ENCODE data around the gene UBE2S. TPM values are rescaled to one million over a fixed set of nuclear protein-coding genes. Genes with fewer than 3 reads are reported as not detected.
A peak's percentile ranks its signal among the peaks of the same experiment; 100 is the strongest.

UBE2S gene
- total and polyA plus RNA-seq, 2 of the 8 experiments (the other 6 are each of a cell fraction or from before 2014, with no cell fraction given): 398 to 530 TPM

DNA sequence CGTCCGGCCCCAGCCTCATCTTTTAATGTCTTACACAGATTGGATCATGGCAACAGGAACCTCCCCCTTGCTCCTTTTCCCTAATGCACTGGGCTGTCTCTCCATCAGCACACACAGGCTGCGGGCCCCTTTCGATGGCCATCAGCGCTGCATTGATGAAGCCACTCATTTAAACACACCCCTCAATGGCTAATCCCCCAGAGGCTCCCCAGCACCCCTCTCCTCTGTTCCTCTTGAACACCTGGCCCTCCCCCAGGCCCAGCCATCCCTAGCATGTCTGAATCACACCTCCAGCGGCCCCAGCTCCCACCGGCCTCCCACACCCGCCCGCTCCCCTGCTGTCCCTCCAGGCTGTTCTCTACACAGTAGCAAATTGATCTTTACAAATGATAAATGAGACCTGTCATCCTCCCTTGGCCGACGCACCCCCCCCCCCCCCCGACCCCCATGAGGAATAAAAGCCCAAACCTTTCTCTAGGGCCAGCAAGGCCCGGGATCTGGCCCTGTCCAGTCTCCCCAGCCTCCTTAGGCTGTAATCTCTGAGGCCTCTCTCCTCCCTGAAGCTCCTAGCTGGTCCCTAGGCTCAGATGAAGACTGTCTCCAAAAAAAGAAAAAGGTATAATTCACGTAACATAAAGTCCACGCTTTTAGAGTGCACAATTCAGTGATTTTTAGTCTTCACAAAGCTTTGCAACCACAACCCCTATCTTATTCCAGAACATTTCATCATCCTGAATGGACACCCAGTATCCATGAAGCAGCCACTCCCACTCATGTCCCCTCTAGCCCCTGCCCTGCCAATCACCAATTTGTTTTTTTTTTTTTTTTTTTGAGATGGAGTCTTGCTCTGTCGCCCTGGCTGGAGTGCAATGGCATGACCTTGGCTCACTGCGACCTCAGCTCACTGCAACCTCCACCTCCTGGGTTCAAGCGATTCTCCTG is 14.5 kb downstream of the UBE2S start:
- H3K4me3 ChIP-seq (ENCODE audit: extremely low read depth in 1 of 4, insufficient read depth in 2 of 4, low read depth in 3 of 4, low read length in 4 of 4): peak overlapping the region in 1 of 4 experiments; percentile 14; a peak in 2 of 8 replicates
- TF ChIP-seq RFX5 (IDR thresholded peaks at IDR 0.05; ENCODE audit: borderline replicate concordance, low read depth, low read length) (no peak), HDAC2 (IDR thresholded peaks at IDR 0.05; ENCODE audit: borderline replicate concordance in 1 of 2, low read depth in 2 of 2, low read length in 2 of 2) (no peak), GABPA (IDR thresholded peaks at IDR 0.05; ENCODE audit: borderline replicate concordance, insufficient read depth, low read length) (no peak), TCF12 (IDR thresholded peaks at IDR 0.05; ENCODE audit: low read depth, low read length) (no peak), SP2 (IDR thresholded peaks at IDR 0.05; ENCODE audit: low read length) (no peak), CREB1 (IDR thresholded peaks at IDR 0.05) (no peak), POLR2AphosphoS5 (IDR thresholded peaks at IDR 0.05; ENCODE audit: low read depth, low read length) (0 out of 2 replicates have a peak, but pooled peaks have one; percentile 36)
- TF ChIP-seq, protein P1, sequence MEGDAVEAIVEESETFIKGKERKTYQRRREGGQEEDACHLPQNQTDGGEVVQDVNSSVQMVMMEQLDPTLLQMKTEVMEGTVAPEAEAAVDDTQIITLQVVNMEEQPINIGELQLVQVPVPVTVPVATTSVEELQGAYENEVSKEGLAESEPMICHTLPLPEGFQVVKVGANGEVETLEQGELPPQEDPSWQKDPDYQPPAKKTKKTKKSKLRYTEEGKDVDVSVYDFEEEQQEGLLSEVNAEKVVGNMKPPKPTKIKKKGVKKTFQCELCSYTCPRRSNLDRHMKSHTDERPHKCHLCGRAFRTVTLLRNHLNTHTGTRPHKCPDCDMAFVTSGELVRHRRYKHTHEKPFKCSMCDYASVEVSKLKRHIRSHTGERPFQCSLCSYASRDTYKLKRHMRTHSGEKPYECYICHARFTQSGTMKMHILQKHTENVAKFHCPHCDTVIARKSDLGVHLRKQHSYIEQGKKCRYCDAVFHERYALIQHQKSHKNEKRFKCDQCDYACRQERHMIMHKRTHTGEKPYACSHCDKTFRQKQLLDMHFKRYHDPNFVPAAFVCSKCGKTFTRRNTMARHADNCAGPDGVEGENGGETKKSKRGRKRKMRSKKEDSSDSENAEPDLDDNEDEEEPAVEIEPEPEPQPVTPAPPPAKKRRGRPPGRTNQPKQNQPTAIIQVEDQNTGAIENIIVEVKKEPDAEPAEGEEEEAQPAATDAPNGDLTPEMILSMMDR (IDR thresholded peaks at IDR 0.05; ENCODE audit: control extremely low read depth in 1 of 3, insufficient read depth in 1 of 3, low read depth in 1 of 3, low read length in 3 of 3): no peak

More for the DNA sequence above, 14.5 kb downstream of the UBE2S start:
- Histone ChIP-seq H2BK12ac (ENCODE audit: low read depth, low read length) (no peak overlapping the region), H2AK5ac (ENCODE audit: low read depth, low read length) (no peak overlapping the region), H2BK120ac (replicated peaks; ENCODE audit: low read depth, low read length) (peak overlapping the region; percentile 10), H3K36me3 (ENCODE audit: control insufficient read depth in 2 of 4, insufficient read depth in 4 of 4, low read length in 3 of 4) (peaks cover 11 to 20% (median 15%) of the 10 kb centered on the region in 4 experiments; a peak in 7 of 8 replicates), H3K4ac (replicated peaks; ENCODE audit: insufficient read length, low read depth, low read length) (no peak overlapping the region), H3K23me2 (ENCODE audit: low read depth, low read length) (no peaks in the 10 kb centered on the region), H3K9me3 (ENCODE audit: insufficient read depth in 2 of 2, low read depth in 1 of 2, low read length in 1 of 2) (no peaks in the 10 kb centered on the region), H4K8ac (ENCODE audit: extremely low read depth, insufficient read depth, low read length) (no peak overlapping the region), H3K27me3 (replicated peaks in 1 of 4; ENCODE audit: control insufficient read depth in 3 of 4, extremely low read depth in 1 of 4, insufficient read depth in 3 of 4, low read length in 3 of 4) (no peaks in the 10 kb centered on the region), H2BK20ac (ENCODE audit: low read length) (no peak overlapping the region), H3K9ac (replicated peaks in 1 of 4; ENCODE audit: extremely low read depth in 1 of 4, low read depth in 3 of 4, low read length in 3 of 4) (no peak overlapping the region), H3K79me1 (ENCODE audit: low read depth, low read length) (peaks cover 14% of the 10 kb centered on the region), H3K79me2 (ENCODE audit: control insufficient read depth in 1 of 2, insufficient read depth in 2 of 2, low read length in 2 of 2) (peaks cover 0 to 5% of the 10 kb centered on the region in 2 experiments; a peak in 1 of 4 replicates), H3K23ac (ENCODE audit: insufficient read length) (no peak overlapping the region), H2AFZ (ENCODE audit: low read length) (no peak overlapping the region), H2BK5ac (ENCODE audit: low read depth, low read length) (no peak overlapping the region), H3K14ac (ENCODE audit: insufficient read length) (no peak overlapping the region), H3K27ac (ENCODE audit: low read depth, low read length) (no peak overlapping the region), H3K18ac (ENCODE audit: extremely low read depth, low read length) (no peak overlapping the region), H4K20me1 (replicated peaks in 1 of 2; ENCODE audit: control insufficient read depth in 1 of 2, insufficient read depth in 2 of 2, low read length in 2 of 2) (peaks cover 10 to 25% of the 10 kb centered on the region in 2 experiments), H4K91ac (replicated peaks; ENCODE audit: insufficient read length, low read length) (no peak overlapping the region), H3K4me2 (ENCODE audit: insufficient read depth in 1 of 2, low read depth in 2 of 2, low read length in 2 of 2) (peak overlapping the region; percentile 36 to 38), H2BK15ac (ENCODE audit: low read length) (no peak overlapping the region), H3K4me1 (replicated peaks in 1 of 4; ENCODE audit: control insufficient read depth in 3 of 4, insufficient read depth in 4 of 4, low read length in 3 of 4) (peaks cover 0 to 32% (median 23%) of the 10 kb centered on the region in 4 experiments; a peak in 6 of 7 replicates), H4K5ac (ENCODE audit: insufficient read length, low read depth, low read length) (no peak overlapping the region), H3K56ac (replicated peaks; ENCODE audit: insufficient read length, low read depth, low read length) (no peak overlapping the region)
- FAIRE-seq: no peak
- 28% methylated on average over 15 of the region's 18 CpGs; no CpG with 5 or more reads in 1 of the 2 experiments for WGBS, 2 experiments (ENCODE audit: extremely low coverage in 1 of 2, insufficient coverage in 1 of 2, insufficient read length in 1 of 2, insufficient replicate concordance in 2 of 2, low coverage in 1 of 2, low lambda C conversion rate in 2 of 2, missing lambda C conversion rate in 1 of 2)
- no peak for DNase-seq (ENCODE audit: low read depth in 1 of 2, low spot score in 2 of 2)
- CTCF ChIA-PET (ENCODE audit: partially characterized antibody): interaction anchor here (0.9 to 2.5 kb wide), 7 partner anchors 9 to 240 kb away, joined by 3 to 6 read pairs (median 4); partner anchors contain the start of gene TMEM238
- POLR2A ChIA-PET (ENCODE audit: partially characterized antibody): interaction anchor here (0.5 to 26.7 kb wide), 15 partner anchors 10 to 1507 kb away, joined by 3 to 874 read pairs (median 3); partner anchors contain the start of genes GARIN5B, IL11, KMT5C and TMEM190

Data from H1 (cell line).